ENCODE results near the gene ANKRD27.

- TF ChIP-seq EZH2 (IDR thresholded peaks at IDR 0.05) (peak; percentile 97), CTCF (IDR thresholded peaks at IDR 0.05) (no peak)
Measured at GRCh38 chr19:32676186-32676894, 1.4 kb upstream of the ANKRD27 start.
